GM03348 (cell line): ENCODE data around the gene PLXNA4.
A peak's percentile ranks its signal among the peaks of the same experiment; 100 is the strongest.

Experiments used
- DNase-seq: peaks from one replicate; pipeline ENCODE4 v3.0.0; 2012; ENCODE audit warnings: low spot score

Gene PLXNA4

DNA sequence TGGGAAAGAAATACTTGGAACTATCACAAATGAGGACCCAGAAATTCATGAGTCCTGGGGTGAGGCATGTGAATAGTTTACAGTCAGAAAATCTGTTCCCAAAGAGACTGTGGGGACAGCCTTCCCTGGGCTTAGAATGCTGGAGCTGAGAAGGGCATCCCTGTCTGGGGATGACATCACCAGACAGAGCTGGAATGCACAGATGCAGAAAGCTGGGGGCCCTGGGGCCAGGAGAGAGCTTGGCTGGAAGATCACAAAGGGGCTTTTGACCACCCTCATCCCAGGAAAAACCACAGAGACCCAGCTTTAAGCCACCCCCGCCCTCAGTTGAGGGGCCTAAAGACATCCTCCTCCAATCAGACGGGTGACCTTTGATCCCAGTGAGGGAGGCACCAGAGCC is 264.5 kb downstream of the PLXNA4 start:
- DNase-seq, result no peak

- no peak for DNase-seq
These were observed 267.0 kb downstream of the PLXNA4 start for GRCh38 chr7:132309102-132309805.

- DNase-seq, result no peak
These were observed 268.8 kb downstream of the PLXNA4 start for GRCh38 chr7:132307465-132307864.

DNA sequence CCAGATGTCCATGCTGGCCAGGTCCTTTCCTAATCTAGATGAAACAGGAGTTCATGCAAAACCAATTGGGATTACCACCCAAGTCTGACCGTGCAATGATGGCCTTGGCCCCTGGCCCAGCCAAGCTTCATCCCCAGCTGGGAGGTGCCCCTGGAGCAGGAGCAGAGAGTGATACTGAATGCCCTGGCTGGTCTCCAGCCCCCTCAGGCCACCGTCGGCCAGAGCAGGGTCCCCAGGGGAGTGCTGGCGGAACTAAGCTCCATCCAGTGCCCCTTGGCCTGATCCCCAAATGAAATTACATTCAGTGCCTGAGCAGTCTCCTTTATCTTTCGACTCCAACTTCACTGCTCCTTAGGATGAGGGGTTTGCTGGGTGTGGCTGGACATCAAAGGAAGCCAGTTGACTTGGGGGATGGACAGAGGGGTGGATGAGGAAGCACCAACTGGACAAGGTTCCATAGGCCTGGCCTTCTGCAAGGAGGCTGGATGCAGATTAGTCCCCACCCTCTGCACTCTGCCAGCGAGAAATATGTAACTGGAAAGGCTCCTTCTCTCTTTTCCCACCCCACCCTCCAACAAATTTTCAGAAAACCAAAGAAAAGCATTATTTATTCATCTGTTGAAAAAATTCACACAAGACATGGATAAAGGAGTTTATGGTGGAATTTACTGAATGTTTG is 275.5 kb downstream of the PLXNA4 start:
- DNase-seq, result no peak

DNA sequence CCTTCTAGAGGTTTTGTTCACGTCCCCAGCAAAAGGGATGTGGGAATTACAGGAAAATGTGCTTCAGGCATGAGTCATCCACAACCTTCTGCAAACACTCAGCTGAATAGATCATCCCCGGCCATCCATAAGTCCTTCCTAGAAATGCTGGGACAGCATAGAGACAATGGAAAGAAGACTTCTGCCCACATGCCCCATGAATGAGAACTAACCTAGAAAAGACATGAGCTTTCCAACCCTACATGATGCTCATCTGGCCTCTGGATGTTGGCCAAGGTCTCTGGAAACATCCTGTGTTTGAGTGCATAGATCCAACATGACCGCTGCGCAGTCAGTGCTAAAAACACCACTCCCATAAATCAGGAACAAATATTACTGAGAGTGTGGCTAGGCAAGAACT is 277.5 kb downstream of the PLXNA4 start:
- DNase-seq, result peak; percentile 83

GRCh38 chr7:132296820-132297219 is 279.4 kb downstream of the PLXNA4 start:
- DNase-seq, result no peak

DNA sequence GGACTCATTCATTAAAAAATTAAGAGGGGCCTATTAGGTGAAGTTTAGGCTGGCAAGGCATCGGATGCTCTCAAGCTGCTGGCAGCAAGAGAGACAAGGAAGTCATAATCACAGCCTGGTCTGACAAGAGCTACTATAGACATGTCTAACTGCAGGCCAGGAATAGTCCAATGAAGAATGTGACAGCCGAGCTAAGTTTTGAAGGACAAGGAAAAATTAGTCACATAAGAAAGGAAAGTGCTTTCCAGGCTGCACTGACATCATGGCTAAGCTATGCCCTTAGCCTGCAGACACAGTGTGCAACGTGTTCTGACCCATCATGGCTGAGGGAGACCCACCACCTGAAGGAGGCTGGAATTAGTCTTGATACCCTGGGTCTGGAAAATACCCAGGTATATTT is 281.1 kb downstream of the PLXNA4 start:
- DNase-seq, result no peak

GRCh38 chr7:132292803-132293202 is 283.5 kb downstream of the PLXNA4 start:
- DNase-seq, result no peak

DNA sequence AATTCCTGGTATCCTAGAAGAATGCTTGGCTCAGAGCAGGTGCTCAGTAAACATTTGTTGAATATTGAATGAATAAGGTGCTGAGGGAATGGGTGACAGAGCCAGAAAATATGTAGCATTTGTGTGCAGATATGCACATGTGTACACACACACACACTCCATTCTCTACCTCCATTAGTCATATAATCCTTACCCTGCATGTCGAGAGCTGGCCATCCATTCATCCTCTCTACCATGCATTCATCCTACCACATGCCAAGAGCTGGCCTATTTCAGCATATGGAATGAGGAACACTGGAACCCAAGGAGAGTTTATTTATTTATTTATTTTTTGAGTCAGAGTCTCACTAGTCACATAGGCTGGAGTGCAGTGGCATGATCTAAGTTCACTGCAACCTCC is 284.8 kb downstream of the PLXNA4 start:
- no peak for DNase-seq

DNA sequence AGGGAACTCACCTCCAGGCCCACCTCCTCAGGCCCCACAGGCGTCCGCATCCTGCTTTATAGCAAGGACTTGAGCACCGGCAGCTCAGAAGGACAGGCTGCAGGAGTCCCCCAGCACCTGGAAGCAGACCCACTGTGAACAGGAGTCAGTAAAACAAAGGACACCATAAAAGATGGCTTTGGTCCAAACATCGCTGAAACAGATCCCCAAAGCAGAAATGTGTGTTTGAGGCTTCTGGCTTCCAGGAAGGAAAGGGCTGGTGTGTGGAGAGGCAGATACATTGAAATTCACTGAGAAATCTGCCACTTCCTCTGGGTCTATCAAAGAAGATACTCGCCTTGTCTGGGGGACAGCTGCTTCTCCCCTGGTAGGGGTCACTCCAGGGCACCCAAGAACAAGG is 286.2 kb downstream of the PLXNA4 start:
- DNase-seq, result no peak

DNA sequence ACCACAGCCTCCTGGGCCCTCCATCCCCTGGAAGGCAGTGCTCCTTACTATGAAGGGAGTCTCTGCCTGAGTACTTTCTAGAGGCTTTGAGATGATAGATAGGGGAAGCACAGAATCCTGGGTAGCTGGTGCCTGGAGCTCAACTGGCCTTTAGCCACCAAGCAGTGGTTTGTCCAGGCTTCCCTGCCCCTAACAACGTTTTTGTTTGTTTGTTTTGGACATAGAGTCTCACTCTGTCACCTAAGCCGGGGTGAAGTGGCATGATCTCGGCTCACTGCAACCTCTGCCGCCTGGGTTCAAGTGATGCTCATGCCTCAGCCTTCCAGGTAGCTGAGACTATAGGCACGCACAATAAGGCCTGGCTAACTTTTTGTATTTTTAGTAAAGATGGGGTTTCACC is 289.4 kb downstream of the PLXNA4 start:
- DNase-seq, result no peak

GRCh38 chr7:132280335-132280734 is 295.9 kb downstream of the PLXNA4 start:
- no peak for DNase-seq

- no peak for DNase-seq
These were observed 296.6 kb downstream of the PLXNA4 start for GRCh38 chr7:132279718-132280117.

- peak; percentile 62 for DNase-seq
These were observed 299.1 kb downstream of the PLXNA4 start for GRCh38 chr7:132276976-132277725.

DNA sequence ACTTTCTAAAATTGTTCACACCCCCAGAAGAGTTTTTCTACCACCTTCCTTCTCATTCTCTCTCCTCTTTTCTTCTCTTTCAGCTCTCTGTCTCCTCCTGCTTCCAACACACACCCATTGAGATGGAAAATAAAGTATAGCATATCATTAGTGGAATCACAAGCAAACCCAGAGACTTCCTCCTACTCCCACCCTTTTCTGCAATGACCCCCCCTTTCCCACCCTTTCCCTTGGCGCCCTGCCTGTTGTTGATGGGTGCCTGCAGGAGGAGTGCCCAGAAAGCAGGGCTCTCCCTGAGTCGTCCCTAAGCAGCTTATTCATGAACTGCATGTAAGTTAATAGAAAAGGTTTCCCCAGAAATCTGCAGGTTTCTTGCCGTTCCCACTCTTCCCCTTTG is 300.0 kb downstream of the PLXNA4 start:
- DNase-seq, result no peak

DNA sequence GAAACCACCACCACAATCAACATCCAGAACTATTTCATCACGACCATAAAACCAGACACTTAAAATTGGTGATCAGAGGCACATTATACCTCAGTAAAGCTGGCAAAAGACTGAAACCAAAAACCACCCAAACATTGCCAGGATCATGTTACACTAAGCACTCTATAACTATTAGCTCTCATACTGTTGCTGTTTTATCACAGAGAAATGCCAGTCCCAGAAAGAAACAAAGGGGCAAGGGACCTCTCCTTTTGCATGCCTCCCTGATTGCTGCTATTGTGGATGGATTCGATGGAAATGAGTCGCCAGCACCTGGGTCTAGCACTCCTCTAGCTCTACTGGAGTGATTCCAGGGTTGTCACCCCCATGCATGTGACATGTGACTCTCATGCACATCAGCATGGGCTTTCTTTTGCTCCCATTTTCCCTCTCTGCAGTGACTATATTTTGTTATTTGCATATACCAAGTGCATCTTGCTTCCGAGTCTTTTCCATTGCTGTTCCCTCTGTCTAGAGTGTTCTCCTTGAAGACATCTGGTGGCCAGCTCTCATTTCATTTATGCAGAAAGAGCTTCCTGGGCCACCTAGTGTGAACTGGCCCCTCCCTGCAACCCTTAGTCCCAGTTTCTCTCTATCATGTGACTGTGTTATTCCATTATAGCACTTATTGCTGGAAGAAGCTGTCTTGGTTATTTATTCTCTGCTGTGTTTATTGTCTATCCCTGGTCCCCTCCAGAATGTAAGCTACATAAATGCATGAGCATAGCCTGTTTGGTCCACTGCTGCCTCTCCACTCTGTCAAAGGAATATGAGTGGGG is 300.6 kb downstream of the PLXNA4 start:
- DNase-seq, result no peak

- DNase-seq, result no peak
These were observed 303.4 kb downstream of the PLXNA4 start for GRCh38 chr7:132272763-132273371.

GRCh38 chr7:132270517-132270916 is 305.8 kb downstream of the PLXNA4 start:
- DNase-seq, result peak; percentile 38

DNA sequence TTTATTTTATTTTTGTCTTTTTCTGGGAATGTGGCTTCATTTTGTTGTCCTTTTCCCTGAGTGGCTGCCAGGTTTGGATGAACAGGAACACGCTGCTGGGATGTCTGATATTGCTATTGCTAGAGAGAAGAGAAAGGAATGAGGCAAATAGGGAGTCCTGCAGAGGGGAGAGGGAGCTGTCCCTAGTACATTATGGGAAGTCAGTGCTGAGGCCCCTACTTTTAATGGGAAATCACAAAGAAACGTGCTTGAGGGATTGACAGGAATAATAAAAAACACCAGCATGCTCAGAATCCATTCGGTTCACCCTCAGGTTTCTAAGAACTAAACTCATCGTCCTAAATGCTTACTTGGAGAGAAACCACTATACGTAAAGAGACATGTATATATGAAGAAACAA is 306.6 kb downstream of the PLXNA4 start:
- DNase-seq, result no peak

- no peak for DNase-seq
These were observed 313.1 kb downstream of the PLXNA4 start for GRCh38 chr7:132263151-132263550.

DNA sequence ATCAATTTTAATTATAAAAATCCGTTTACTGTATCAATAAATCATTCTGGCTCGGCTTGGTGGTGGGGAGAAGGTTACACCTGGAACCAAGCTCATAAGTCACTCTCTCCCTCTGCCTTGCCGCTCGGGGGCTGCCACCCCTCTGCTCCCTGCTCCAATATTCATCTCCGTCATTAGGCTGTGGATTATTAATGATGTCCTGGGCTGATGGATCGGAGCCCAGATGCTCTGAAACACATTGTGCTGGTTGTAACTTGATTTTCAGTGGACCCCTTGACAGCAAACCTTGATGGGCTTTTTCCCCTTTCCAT is 314.2 kb downstream of the PLXNA4 start:
- DNase-seq, result no peak
